ENCODE results near the gene PCP2.

- no peak for TF ChIP-seq FOXA1 (IDR thresholded peaks at IDR 0.05)
- no peak for TF ChIP-seq SP1 (IDR thresholded peaks at IDR 0.05)
- no peak for TF ChIP-seq BHLHE40 (IDR thresholded peaks at IDR 0.05; ENCODE audit: borderline replicate concordance)
- no peak for TF ChIP-seq TARDBP (IDR thresholded peaks at IDR 0.05)
- TF ChIP-seq, protein P1, sequence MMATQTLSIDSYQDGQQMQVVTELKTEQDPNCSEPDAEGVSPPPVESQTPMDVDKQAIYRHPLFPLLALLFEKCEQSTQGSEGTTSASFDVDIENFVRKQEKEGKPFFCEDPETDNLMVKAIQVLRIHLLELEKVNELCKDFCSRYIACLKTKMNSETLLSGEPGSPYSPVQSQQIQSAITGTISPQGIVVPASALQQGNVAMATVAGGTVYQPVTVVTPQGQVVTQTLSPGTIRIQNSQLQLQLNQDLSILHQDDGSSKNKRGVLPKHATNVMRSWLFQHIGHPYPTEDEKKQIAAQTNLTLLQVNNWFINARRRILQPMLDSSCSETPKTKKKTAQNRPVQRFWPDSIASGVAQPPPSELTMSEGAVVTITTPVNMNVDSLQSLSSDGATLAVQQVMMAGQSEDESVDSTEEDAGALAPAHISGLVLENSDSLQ (IDR thresholded peaks at IDR 0.05), result no peak
- no peak for TF ChIP-seq FOXM1 (IDR thresholded peaks at IDR 0.05; ENCODE audit: borderline replicate concordance)
- no peak for TF ChIP-seq CTBP1 (IDR thresholded peaks at IDR 0.05; ENCODE audit: borderline replicate concordance)
- no peak for TF ChIP-seq ARNT (IDR thresholded peaks at IDR 0.05)
- TF ChIP-seq NFRKB (IDR thresholded peaks at IDR 0.05), result no peak
- no peak for TF ChIP-seq SUZ12 (IDR thresholded peaks at IDR 0.05)
- TF ChIP-seq FOXK2 (IDR thresholded peaks at IDR 0.05), result no peak
Measured at GRCh38 chr19:7627166-7627565, 6.4 kb downstream of the PCP2 start.
